ENCODE data around the gene CDH15.
"Not testable (repeated sequence)": the region's sequence is repeated elsewhere in the genome, so short reads cannot be mapped to it uniquely, and the experiment has no call there.

CDH15 gene

GRCh38 chr16:89188471-89189357, 17.2 kb downstream of the CDH15 start:
- not testable (repeated sequence) for DNase-seq

- no peak for DNase-seq
Observed at GRCh38 chr16:89189358-89190025, 17.9 kb downstream of the CDH15 start.

- no peak for DNase-seq
Observed at GRCh38 chr16:89190150-89190958, 18.8 kb downstream of the CDH15 start.

- DNase-seq, result no peak
Observed at GRCh38 chr16:89191033-89191900, 19.7 kb downstream of the CDH15 start.

- DNase-seq, result no peak
Observed at GRCh38 chr16:89191901-89192185, 20.3 kb downstream of the CDH15 start.

- DNase-seq, result peak in 3 of 4 experiments; percentile 67 to 86 (median 81)
Observed at GRCh38 chr16:89192186-89192955, 20.8 kb downstream of the CDH15 start.

- no peak for DNase-seq
Observed at GRCh38 chr16:89192956-89193575, 21.5 kb downstream of the CDH15 start.

- DNase-seq, result no peak
Observed at GRCh38 chr16:89193576-89194293, 22.2 kb downstream of the CDH15 start.

- DNase-seq, result no peak
Observed at GRCh38 chr16:89194340-89195311, 23.1 kb downstream of the CDH15 start.

GRCh38 chr16:89195521-89196171, 24.1 kb downstream of the CDH15 start:
- DNase-seq, result no peak

GRCh38 chr16:89197033-89197632, 25.6 kb downstream of the CDH15 start:
- no peak for DNase-seq

GRCh38 chr16:89197633-89198416, 26.3 kb downstream of the CDH15 start:
- no peak for DNase-seq

GRCh38 chr16:89198417-89199240, 27.1 kb downstream of the CDH15 start:
- DNase-seq, result no peak

GRCh38 chr16:89199241-89200123, 27.9 kb downstream of the CDH15 start:
- DNase-seq, result no peak

GRCh38 chr16:89200124-89200849, 28.7 kb downstream of the CDH15 start, which contains the start of gene SLC22A31:
TSS of gene SLC22A31 (minus strand) at chr16:89200537. CDS start at chr16:89200501, 36 bp downstream.
- DNase-seq, result no peak

Measured in activated naive CD4-positive, alpha-beta T cell (primary cell).